Stromal cell of bone marrow (primary cell): Measurements from ENCODE around the gene RLBP1.

Experiments used
- DNase-seq: peaks from one replicate; pipeline ENCODE4 v3.0.0-alpha.2; 2012; ENCODE audit warnings: low read depth

RLBP1 gene

GRCh38 chr15:89178307-89178977 lies 42.9 kb downstream of the RLBP1 start:
- DNase-seq = no peak

- DNase-seq = peak; percentile 68
These were observed 43.6 kb downstream of the RLBP1 start for GRCh38 chr15:89177633-89178306.

GRCh38 chr15:89177116-89177515 lies 44.3 kb downstream of the RLBP1 start:
- no peak for DNase-seq

- DNase-seq = no peak
These were observed 45.7 kb downstream of the RLBP1 start for GRCh38 chr15:89175617-89176191.

- no peak for DNase-seq
These were observed 46.9 kb downstream of the RLBP1 start for GRCh38 chr15:89174476-89174875.

- DNase-seq = no peak
These were observed 48.5 kb downstream of the RLBP1 start for GRCh38 chr15:89172921-89173320.

GRCh38 chr15:89171136-89172072 lies 50.0 kb downstream of the RLBP1 start:
- DNase-seq = no peak

- no peak for DNase-seq
These were observed 51.0 kb downstream of the RLBP1 start for GRCh38 chr15:89170364-89170763.

DNA sequence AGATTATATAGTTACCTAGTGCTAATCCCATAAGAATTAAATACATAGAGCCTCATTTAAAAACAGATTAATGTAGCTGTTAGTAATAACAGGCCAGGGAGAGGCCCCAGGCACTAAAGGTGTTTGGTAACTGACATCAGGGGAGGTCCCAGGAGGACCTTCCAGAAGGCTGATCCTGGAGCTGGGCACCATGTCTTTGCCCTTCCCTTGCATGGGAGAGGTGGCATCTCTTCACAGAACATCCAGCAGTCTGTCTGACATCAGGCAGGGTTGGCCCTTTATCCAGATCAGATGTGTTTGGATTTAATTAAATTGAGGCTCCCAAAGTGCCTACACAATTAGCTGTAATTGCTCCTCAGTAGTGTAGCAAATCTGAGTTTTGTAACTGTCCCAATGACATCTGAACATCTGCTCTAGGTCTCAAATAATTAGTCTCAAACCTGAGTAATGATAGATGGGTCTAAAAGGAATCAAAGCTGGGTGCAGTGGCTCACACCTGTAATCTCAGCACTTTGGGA lies 53.0 kb downstream of the RLBP1 start:
- no peak for DNase-seq

DNA sequence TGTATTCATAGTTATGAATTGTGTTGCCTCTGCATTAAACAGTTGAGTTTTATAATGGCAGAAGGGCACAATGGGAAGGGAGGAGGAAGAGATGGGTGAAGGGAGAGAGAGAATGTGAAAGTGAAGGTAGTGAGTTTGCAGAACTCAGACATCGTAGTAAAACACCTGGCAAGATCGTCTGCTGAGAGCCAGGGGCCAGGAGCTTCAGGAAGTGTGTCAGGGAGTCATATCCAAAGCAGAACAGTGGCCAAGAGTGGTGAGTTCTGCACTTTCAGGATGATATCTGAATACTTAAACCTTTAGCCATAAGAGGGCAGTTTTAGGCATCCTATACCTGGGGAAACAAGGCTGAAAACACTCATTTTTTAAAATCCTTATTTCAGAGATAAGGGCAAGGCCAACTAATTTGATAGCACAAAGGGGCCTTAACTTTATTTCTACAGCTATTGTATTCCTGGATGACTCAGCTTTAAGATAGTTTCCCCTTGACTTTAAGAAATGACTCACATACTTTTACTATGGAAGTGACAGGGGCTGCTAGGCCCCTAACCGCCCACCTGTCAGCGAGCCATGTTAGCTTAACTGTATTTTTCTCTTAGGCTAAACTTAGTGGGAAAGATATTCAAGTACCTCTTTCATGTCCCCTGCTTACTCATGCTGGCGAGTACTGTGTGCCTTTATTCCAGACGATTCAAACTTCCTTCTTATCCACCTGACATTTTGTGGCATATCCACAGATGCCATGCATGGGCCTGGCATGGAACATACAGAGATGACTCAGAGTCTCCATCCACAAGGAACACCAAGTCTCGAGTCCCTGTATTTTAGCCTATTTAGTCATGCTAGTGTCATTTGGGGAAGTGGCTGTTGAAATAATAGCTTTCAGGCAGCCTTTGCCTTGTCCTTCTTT lies 53.9 kb downstream of the RLBP1 start:
- peak; percentile 59 for DNase-seq

- DNase-seq = no peak
These were observed 55.7 kb downstream of the RLBP1 start for GRCh38 chr15:89165677-89166076.

DNA sequence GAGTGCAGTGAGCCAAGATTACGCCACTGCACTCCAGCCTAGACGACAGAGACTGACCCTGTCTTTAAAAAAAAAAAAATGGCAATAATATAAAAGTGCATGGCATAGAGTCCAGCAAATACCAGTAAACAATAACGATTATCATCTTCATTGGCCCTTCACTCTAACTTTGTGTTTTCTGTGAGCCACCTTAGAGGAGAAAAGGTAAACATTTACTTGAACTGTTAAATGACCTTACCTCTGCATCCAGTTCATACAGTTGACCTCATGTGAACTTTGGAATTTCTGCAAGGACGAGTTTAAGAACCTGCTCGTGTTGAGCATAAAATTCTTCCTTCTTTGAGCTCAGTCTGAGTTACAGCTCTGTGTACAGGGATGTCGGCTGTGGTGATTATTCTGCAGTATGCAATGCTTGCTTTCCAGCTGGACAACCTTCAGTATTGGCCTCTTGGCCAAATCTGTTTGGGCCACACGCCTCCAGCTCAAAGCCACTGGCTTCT lies 56.6 kb downstream of the RLBP1 start:
- DNase-seq = no peak

DNA sequence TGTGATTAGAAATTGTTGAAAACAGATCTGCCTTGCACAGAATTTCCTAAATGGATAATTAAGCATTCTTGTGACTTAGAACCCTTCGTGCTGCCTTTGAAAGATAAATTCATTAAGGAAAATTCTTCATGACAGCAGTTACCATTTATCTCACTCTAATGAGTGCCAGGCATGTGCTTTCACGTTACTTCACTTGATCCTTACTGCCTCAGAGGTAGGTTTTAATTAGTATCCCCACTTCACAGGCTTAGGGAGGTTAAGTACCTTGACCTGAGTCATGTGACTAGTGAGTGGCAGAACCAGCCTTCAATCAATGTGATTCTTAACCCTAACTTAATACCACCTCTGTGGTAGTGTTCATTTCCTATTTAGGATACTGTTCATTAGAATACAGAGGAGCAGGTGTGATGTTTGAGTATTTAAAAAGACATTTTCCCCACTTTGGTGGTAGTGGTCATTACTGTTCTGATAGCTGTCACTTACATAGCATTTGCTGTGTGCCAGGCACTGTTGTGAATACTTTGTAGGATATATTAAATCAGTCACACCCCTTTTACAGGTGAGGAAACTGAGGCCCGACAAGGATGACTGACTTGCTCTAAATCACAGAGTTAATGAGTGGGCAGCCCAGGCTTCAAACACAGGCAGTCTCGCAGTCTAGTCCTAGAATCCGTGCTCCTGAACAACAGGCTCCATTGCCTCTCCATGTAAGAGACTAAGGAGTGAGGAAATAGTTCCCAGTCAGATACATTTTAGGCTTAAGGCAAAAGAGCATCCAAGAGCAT lies 57.9 kb downstream of the RLBP1 start:
- no peak for DNase-seq

- no peak for DNase-seq
These were observed 59.7 kb downstream of the RLBP1 start for GRCh38 chr15:89161666-89162065.
